NOMO-1 (cell line): ENCODE results near the gene FAM174C.
"Not testable (repeated sequence)": the region's sequence is repeated elsewhere in the genome, so short reads cannot be mapped to it uniquely, and the experiment has no call there.

ENCODE experiments used
- DNase-seq, 2 experiments: peaks; one replicate each; lab custom pipeline; 2025; ENCODE audit not compliant: unreplicated experiment in 2 of 2; lab: John Stamatoyannopoulos, UW

FAM174C gene

GRCh38 chr19:1237027-1237659 is 38.2 kb upstream of the FAM174C start:
- DNase-seq: no peak

GRCh38 chr19:1237754-1238368 is 37.5 kb upstream of the FAM174C start, which contains the start of gene CBARP:
Gene CBARP (minus strand): TSS chr19:1238005. CDS start chr19:1236100, 1,905 bp downstream.
- DNase-seq: no peak

GRCh38 chr19:1238369-1239303 is 36.7 kb upstream of the FAM174C start:
- DNase-seq: no peak

GRCh38 chr19:1239420-1239795 is 35.9 kb upstream of the FAM174C start:
- no peak for DNase-seq

GRCh38 chr19:1239796-1240737 is 35.3 kb upstream of the FAM174C start:
- DNase-seq: peak; percentile 63 to 87

GRCh38 chr19:1240925-1241324 is 34.4 kb upstream of the FAM174C start:
- DNase-seq: no peak

- DNase-seq: peak; percentile 90 to 94
Observed at GRCh38 chr19:1241417-1242095, 33.8 kb upstream of the FAM174C start, which contains the start of gene ATP5F1D. Gene ATP5F1D (plus strand): TSS chr19:1241751. CDS start chr19:1241851, 100 bp downstream.

- DNase-seq: peak; percentile 77 to 86
Observed at GRCh38 chr19:1243768-1244692, 31.3 kb upstream of the FAM174C start.

- DNase-seq: no peak
Observed at GRCh38 chr19:1244693-1245451, 30.5 kb upstream of the FAM174C start.

- DNase-seq: no peak
Observed at GRCh38 chr19:1245494-1246264, 29.7 kb upstream of the FAM174C start.

- DNase-seq: not testable (repeated sequence)
Observed at GRCh38 chr19:1246265-1247087, 28.9 kb upstream of the FAM174C start.

- DNase-seq: no peak
Observed at GRCh38 chr19:1247748-1248138, 27.6 kb upstream of the FAM174C start.

- peak; percentile 63 to 85 for DNase-seq
Observed at GRCh38 chr19:1248139-1248785, 27.1 kb upstream of the FAM174C start, which contains the start of gene MIDN. Gene MIDN (plus strand): TSS chr19:1248583. CDS start chr19:1250297, 1,714 bp downstream.

GRCh38 chr19:1248786-1249297 is 26.5 kb upstream of the FAM174C start:
- DNase-seq: peak; percentile 63 to 81

- DNase-seq: peak; percentile 91 to 97
Observed at GRCh38 chr19:1249298-1249989, 25.9 kb upstream of the FAM174C start.
